ENCODE results near the gene PSMA2.
A peak's percentile ranks its signal among the peaks of the same experiment; 100 is the strongest.

PSMA2 gene

DNA sequence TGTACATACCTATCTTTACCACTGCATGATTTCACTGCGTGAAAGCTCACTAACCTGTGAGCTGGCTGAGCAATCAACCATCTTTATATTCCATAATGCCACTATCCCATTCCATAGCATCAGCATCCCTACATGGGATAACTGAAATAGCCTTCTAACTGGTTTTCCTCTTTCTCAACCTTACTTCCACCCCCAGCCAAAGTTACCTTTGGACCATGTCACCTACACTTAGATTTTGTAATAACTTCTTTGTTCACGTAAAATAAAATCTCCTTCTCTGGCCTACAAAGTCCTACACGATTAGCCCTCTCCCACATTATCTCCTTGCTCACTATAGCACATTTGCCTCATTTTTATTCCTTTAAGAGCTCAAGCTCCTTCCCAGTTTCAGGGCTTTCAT lies 2.5 kb downstream of the PSMA2 start:
- H3K27ac ChIP-seq (replicated peaks), result no peak overlapping the region
- no peaks in the 10 kb centered on the region for H3K27me3 ChIP-seq (ENCODE audit: insufficient read depth, poor library complexity, severe bottlenecking)
- H3K4me3 ChIP-seq (replicated peaks; ENCODE audit: insufficient read depth, low read length), result no peak overlapping the region
- no peak for TF ChIP-seq REST (IDR thresholded peaks at IDR 0.05; ENCODE audit: insufficient replicate concordance, low read depth)
- TF ChIP-seq POLR2AphosphoS5 (IDR thresholded peaks at IDR 0.05; ENCODE audit: low read depth), result no peak
- no peak for TF ChIP-seq SPI1 (IDR thresholded peaks at IDR 0.05; ENCODE audit: borderline replicate concordance, low read depth)
- TF ChIP-seq CTCF (IDR thresholded peaks at IDR 0.05; ENCODE audit: insufficient read depth, low read length), result no peak
- no peak for DNase-seq (ENCODE audit: low read depth in 1 of 2, low spot score in 1 of 2)

DNA sequence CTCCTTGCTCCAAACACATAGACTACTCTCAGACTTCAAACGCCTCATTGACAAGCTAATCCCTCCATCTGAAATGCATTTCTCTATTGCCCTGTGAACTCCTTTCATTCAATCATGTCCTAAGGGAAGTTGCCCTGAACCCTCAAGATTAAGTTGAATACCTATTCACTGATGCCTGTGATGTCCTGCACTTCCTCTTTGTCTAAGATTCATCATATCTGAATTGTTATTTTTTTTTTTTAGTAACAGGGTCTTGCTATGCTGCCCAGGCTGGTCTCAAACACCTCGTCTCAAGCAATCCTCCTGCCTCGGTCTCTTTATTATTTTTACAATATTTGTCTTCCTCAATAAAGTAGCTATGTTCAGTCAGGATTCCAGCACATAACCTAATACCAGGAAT lies 3.2 kb downstream of the PSMA2 start:
- TF ChIP-seq SPI1 (IDR thresholded peaks at IDR 0.05; ENCODE audit: borderline replicate concordance, low read depth) (peak; percentile 92), REST (IDR thresholded peaks at IDR 0.05; ENCODE audit: insufficient replicate concordance, low read depth) (no peak), GABPA (IDR thresholded peaks at IDR 0.05; ENCODE audit: low read depth) (no peak), POLR2AphosphoS5 (IDR thresholded peaks at IDR 0.05; ENCODE audit: low read depth) (no peak), CTCF (IDR thresholded peaks at IDR 0.05; ENCODE audit: insufficient read depth, low read length) (no peak)
- Histone ChIP-seq H3K4me3 (replicated peaks; ENCODE audit: insufficient read depth, low read length) (no peak overlapping the region), H3K27ac (replicated peaks) (no peak overlapping the region), H3K27me3 (ENCODE audit: insufficient read depth, poor library complexity, severe bottlenecking) (no peaks in the 10 kb centered on the region)
- DNase-seq (ENCODE audit: low read depth in 1 of 2, low spot score in 1 of 2), result no peak

- no peak for TF ChIP-seq CTCF (IDR thresholded peaks at IDR 0.05; ENCODE audit: insufficient read depth, low read length)
- peak; percentile 98 for TF ChIP-seq SPI1 (IDR thresholded peaks at IDR 0.05; ENCODE audit: borderline replicate concordance, low read depth)
Observed at GRCh38 chr7:42926204-42926603, 5.8 kb downstream of the PSMA2 start.

DNA sequence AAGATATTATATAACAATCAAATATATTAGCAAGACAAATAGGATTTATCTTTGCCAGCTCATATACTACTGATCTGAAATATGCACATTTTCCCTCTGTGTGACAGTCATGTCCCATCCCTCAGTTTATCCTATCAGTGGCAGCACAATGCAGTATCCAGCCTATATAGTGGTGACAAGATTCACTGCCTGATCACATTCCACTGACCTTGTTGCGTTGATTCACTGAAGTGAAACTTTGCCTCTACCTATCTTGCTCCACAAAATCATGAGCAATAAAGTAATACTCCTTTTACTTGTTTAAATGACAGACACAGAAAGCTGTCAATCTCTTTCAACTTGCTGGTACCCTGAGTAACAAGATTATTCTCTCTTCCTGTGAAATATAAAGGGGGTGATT lies 6.3 kb downstream of the PSMA2 start:
- H3K27ac ChIP-seq (replicated peaks), result peak overlapping the region; percentile 42; the same call in 1 of the 2 replicates
- no peak for TF ChIP-seq GABPA (IDR thresholded peaks at IDR 0.05; ENCODE audit: low read depth)
- TF ChIP-seq POLR2AphosphoS5 (IDR thresholded peaks at IDR 0.05; ENCODE audit: low read depth), result no peak
- no peak for TF ChIP-seq SPI1 (IDR thresholded peaks at IDR 0.05; ENCODE audit: borderline replicate concordance, low read depth)
- no peak for TF ChIP-seq REST (IDR thresholded peaks at IDR 0.05; ENCODE audit: insufficient replicate concordance, low read depth)
- no peaks in the 10 kb centered on the region for H3K27me3 ChIP-seq (ENCODE audit: insufficient read depth, poor library complexity, severe bottlenecking)
- H3K4me3 ChIP-seq (replicated peaks; ENCODE audit: insufficient read depth, low read length), result no peak overlapping the region
- no peak for DNase-seq (ENCODE audit: low read depth in 1 of 2, low spot score in 1 of 2)

More at GRCh38 chr7:42926204-42926603, 5.8 kb downstream of the PSMA2 start:
- peak overlapping the region; percentile 42 for H3K27ac ChIP-seq (replicated peaks)
- H3K4me3 ChIP-seq (replicated peaks; ENCODE audit: insufficient read depth, low read length), result no peak overlapping the region
- H3K27me3 ChIP-seq (ENCODE audit: insufficient read depth, poor library complexity, severe bottlenecking), result no peaks in the 10 kb centered on the region
- peak in 1 of 2 experiments; percentile 55 for DNase-seq (ENCODE audit: low read depth in 1 of 2, low spot score in 1 of 2)

Measured in HL-60 (cell line).